ENCODE measurements around the gene ABCB4.

DNA sequence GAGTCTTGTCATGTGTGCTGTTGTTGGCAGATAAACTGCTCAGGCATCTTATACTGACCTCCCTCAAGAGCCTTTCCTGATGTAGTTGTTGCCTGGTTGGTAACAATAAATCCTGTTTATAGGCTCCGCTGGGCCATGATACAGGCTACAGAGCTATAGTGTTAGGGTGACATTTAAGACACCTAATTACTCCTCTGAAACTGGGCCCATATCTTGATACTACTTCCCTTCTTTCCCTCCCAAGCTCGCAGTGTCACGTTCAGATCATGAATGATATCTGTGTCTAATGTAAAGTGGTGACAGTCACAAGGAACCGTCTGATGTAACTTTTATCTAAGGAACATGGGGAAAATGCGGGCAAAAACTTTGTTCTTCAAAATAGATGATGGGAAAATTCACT is 94.6 kb downstream of the ABCB4 start:
- TF ChIP-seq, protein P1, sequence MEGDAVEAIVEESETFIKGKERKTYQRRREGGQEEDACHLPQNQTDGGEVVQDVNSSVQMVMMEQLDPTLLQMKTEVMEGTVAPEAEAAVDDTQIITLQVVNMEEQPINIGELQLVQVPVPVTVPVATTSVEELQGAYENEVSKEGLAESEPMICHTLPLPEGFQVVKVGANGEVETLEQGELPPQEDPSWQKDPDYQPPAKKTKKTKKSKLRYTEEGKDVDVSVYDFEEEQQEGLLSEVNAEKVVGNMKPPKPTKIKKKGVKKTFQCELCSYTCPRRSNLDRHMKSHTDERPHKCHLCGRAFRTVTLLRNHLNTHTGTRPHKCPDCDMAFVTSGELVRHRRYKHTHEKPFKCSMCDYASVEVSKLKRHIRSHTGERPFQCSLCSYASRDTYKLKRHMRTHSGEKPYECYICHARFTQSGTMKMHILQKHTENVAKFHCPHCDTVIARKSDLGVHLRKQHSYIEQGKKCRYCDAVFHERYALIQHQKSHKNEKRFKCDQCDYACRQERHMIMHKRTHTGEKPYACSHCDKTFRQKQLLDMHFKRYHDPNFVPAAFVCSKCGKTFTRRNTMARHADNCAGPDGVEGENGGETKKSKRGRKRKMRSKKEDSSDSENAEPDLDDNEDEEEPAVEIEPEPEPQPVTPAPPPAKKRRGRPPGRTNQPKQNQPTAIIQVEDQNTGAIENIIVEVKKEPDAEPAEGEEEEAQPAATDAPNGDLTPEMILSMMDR (conservative IDR thresholded peaks at IDR 0.05; ENCODE audit: low read length) = no peak
- no peak for TF ChIP-seq EZH2phosphoT487 (IDR thresholded peaks at IDR 0.05; ENCODE audit: borderline replicate concordance, low read depth, low read length)
